Uterus (tissue), 2 donors: Measurements from ENCODE around the gene CD160.

Experiments
- CTCF ChIP-seq, 4 experiments: fragments of 200-600 bp in 2 of 4; fragments of 450-650 bp in 2 of 4; sonication (generic) in 2 of 4; IDR thresholded peaks; one replicate each; pipeline ENCODE4 v1.5.1; 2016 to 2019; ENCODE audit warnings: antibody characterized with exemption in 4 of 4, mild to moderate bottlenecking in 2 of 4, moderate library complexity in 1 of 4
- POLR2A ChIP-seq, 2 donors: fragments of 450-650 bp; IDR thresholded peaks; one replicate each; pipeline ENCODE4 v1.6.1; 2016; ENCODE audit warnings: antibody characterized with exemption in 2 of 2, mild to moderate bottlenecking in 1 of 2, moderate library complexity in 1 of 2

DNA sequence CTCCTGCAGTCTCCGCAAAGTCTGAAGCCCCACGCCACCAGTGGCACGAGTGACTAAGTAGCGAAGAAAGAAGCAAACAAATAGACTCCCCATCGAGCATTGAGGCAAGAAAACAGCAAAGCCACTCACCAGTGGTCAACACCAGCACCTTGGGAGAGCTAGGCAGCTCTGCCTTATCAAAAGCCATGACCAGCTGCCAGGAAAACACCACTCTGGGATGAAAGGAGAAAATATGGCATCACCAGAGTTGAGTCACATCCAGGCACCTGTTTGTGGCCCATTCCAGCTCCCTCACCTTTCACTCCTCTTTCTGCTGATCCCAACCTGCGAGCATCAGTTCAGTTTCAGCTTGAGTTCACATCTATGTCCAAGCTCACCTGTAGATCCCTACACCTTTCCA lies 29.4 kb upstream of the CD160 start:
- TF ChIP-seq CTCF (IDR thresholded peaks at IDR 0.05) (no peak), POLR2A (IDR thresholded peaks at IDR 0.05) (no peak)
